COLO668 (cell line): Measurements from ENCODE around the gene PRDX5.

Experiments
- DNase-seq: peaks from one replicate; lab custom pipeline; 2025; ENCODE audit not compliant: unreplicated experiment; lab: John Stamatoyannopoulos, UW

The PRDX5 gene

GRCh38 chr11:64289002-64289564 is 28.8 kb upstream of the PRDX5 start:
- DNase-seq = no peak

GRCh38 chr11:64290352-64291261 is 27.3 kb upstream of the PRDX5 start:
- no peak for DNase-seq

GRCh38 chr11:64291262-64291751 is 26.6 kb upstream of the PRDX5 start, which contains the start of gene KCNK4:
Gene KCNK4, plus strand, starts transcription at chr11:64291302. Its CDS starts 1,717 bp downstream, at chr11:64293019.
- no peak for DNase-seq

- no peak for DNase-seq
Observed at GRCh38 chr11:64291752-64292459, 26.0 kb upstream of the PRDX5 start.

- no peak for DNase-seq
Observed at GRCh38 chr11:64292460-64293254, 25.3 kb upstream of the PRDX5 start.

GRCh38 chr11:64294774-64295173 is 23.1 kb upstream of the PRDX5 start:
- DNase-seq = no peak

GRCh38 chr11:64295760-64296159 is 22.2 kb upstream of the PRDX5 start:
- DNase-seq = no peak

- DNase-seq = no peak
Observed at GRCh38 chr11:64296236-64296635, 21.7 kb upstream of the PRDX5 start.

GRCh38 chr11:64296830-64297698 is 20.9 kb upstream of the PRDX5 start:
- DNase-seq = no peak

- DNase-seq = no peak
Observed at GRCh38 chr11:64297699-64298358, 20.1 kb upstream of the PRDX5 start.

GRCh38 chr11:64298966-64299846 is 18.7 kb upstream of the PRDX5 start:
- DNase-seq = peak; percentile 30

- DNase-seq = no peak
Observed at GRCh38 chr11:64299847-64300648, 17.9 kb upstream of the PRDX5 start, which contains the start of gene CATSPERZ. Gene CATSPERZ, plus strand, starts transcription at chr11:64300358. Its CDS starts 53 bp downstream, at chr11:64300411.

- no peak for DNase-seq
Observed at GRCh38 chr11:64303109-64304031, 14.6 kb upstream of the PRDX5 start.

- DNase-seq = no peak
Observed at GRCh38 chr11:64304032-64304315, 13.9 kb upstream of the PRDX5 start.

GRCh38 chr11:64304316-64305072 is 13.4 kb upstream of the PRDX5 start:
- DNase-seq = peak; percentile 93
